Right renal pelvis (tissue), 4 donors: ENCODE measurements around the gene PNMA8B. TPM values are rescaled to one million over a fixed set of nuclear protein-coding genes. Genes with fewer than 3 reads are reported as not detected.
"Not testable (repeated sequence)": the region's sequence is repeated elsewhere in the genome, so short reads cannot be mapped to it uniquely, and the experiment has no call there.

ENCODE experiments used
- DNase-seq, 4 donors: peaks; one replicate each; pipeline ENCODE4 v3.0.0-alpha.2; 2013; ENCODE audit warnings: low read depth in 4 of 4, low spot score in 3 of 4, missing footprints in 1 of 4
- polyA plus RNA-seq, 4 donors: library from polyadenylated mRNA; unstranded; fragments of 120-200 nt; gene quantifications; one replicate each; pipeline ENCODE4 v1.2.1, GENCODE V29; 2013; ENCODE audit not compliant: insufficient read length in 4 of 4

Gene PNMA8B
- 1 to 10 TPM; 4.0 to 5.1 (median 4.8) TPM for polyA plus RNA-seq

DNA sequence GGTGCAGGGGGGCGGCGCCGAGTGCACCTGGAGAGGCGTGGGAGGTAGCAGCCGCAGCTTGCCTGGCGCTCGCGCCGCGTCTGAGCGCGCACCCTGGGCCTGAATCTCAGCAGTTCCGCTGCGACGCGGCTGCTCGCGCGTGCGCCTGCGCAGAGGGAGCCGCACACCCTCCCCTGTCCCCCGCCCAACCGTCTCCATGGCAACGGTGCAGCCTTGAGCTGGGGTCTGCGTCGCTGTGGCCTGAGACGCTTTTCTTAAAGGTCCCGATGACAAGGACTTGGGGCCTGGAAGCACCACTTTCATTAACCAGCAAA lies at the start of gene PNMA8B:
Gene PNMA8B (minus strand): TSS at position 82 of the 314 bp plus-strand sequence. CDS start 402 bp downstream, outside the sequence.
- DNase-seq = peak; percentile 82 to 87 (median 86)

DNA sequence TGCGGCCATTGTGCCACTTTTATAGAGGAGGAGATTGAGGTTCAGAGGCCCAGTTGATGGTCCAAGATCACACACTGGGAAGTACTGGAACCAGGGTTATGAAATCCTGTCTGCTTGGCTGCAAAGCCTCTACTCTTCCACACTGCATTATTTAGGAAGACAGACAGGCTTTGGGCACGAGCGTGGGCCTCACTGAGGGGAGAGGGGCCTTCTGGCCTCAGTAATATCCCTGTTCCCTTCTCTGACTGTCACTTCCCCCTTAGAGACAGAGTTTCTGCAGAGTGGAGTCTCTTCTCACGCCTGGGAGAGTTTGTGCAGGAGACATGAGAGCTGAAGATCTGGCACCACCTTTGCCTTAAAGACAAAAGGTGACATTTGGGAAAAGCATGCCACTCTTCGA lies 49.0 kb upstream of the PNMA8B start:
- DNase-seq = no peak

- DNase-seq = peak; percentile 78 to 82 (median 78)
Measured at GRCh38 chr19:46542428-46543230, 47.0 kb upstream of the PNMA8B start.

- no peak for DNase-seq
Measured at GRCh38 chr19:46537136-46538097, 41.8 kb upstream of the PNMA8B start.

GRCh38 chr19:46536391-46536790 lies 40.7 kb upstream of the PNMA8B start:
- no peak for DNase-seq

GRCh38 chr19:46533621-46534081 lies 38.0 kb upstream of the PNMA8B start:
- no peak for DNase-seq

GRCh38 chr19:46533078-46533620 lies 37.5 kb upstream of the PNMA8B start:
- no peak for DNase-seq

GRCh38 chr19:46530636-46531035 lies 35.0 kb upstream of the PNMA8B start:
- DNase-seq = no peak

DNA sequence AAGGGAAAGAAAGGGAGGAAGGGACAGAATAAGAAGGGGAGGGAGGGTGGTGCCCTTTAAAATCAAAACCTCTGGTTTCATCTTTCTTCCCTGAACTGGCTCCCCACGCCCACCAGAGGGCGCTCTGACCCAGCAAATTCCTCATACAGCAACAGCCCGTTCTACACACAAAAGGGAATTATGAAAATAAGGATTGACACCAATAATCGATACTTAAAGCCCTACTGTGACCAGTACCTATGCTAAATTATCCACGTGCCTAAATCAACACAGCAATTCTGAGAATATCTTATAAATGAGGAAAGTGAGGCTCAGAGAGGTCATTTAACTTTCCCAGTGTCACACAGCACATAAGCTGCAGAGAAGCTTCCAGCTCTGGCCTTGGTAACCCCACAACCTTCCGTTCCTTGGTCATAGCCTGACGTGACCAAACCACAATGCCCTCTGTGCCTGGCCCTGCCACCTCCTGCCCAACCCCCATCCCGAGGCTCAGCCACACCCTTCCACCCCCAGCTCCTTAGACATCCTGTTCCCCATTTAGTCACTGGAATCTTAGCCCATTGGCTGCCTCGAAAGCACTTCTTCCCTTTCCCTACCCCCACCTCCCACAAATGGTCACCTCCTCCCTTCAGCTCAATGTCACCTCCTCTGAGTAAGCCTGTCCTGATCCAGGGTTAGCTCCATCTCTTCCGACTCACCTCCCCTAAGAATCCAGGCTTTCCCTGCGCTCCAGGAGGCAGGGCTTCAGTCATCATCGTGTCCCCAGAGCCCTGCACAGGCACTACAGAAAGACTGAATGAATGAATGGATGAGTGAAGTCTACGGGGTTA lies 34.2 kb upstream of the PNMA8B start:
- DNase-seq = peak in 2 of 4 donors; percentile 51 to 60

DNA sequence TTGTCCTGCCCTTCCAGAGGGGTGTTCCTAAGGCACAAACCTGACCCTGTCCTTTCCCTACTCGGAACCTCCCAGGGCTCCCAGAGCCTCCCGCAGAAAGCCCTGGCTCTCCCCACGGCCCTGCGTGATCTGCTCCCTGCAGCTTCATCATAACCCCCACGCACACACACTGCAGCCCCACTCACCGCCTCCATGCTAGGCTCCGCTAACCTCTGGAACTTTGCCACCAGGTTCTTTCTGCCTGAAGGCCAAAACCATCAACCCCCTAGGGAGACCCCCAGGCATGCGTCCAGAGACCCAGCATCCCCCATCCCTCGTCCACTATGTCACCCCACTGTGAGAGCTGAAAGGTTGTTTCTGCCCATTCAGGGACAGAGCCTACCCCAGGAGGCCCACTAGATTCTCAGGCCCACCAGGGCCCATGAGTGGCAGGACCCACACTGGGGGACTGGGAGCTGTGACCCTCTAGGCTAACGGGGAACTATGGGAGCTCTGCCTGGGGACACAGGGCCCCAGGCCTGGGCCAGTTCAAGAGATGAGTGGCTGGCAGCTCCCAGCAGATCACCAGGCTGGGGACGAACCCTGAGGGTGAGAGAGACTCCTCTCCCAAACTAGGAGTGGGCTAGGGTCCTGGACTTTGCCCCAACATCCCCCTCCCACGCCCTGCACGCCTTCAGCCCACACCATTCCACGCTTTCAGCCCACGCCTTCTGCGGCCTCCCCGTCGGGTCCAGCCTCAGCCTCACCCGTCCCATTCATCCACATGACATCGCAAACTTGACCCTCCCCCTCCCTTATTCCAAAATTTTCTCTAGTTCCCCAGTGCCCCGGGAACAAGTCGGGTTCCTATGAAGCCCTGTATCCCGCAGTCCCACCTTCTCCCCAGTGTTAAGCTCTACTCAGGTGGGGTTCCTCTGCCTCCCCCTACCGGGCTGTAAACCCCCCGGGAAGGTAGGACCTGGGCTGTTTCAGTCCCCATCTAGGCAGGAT lies 33.2 kb upstream of the PNMA8B start:
- no peak for DNase-seq

DNA sequence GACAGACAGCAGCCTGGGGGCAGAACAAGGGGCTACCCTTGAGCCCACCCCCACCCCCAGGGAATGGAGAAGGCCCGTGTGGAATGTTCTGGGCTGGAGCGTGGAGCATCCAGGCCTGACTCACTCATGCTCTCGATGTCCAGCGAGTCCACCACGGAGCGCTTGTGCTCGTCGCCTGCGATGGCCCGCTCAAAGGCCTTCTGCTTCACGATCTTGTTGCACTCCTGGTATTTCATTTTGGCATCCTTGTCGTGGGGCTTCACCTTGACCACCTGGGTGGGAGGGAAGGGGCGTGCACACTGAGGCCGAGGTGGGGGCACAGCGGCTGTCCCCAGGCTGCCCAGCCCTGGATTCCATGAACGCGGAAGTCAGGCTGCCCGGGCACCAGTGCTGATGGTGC lies 31.1 kb upstream of the PNMA8B start:
- DNase-seq = not testable (repeated sequence)

- no peak for DNase-seq
Measured at GRCh38 chr19:46524308-46524707, 28.6 kb upstream of the PNMA8B start.

DNA sequence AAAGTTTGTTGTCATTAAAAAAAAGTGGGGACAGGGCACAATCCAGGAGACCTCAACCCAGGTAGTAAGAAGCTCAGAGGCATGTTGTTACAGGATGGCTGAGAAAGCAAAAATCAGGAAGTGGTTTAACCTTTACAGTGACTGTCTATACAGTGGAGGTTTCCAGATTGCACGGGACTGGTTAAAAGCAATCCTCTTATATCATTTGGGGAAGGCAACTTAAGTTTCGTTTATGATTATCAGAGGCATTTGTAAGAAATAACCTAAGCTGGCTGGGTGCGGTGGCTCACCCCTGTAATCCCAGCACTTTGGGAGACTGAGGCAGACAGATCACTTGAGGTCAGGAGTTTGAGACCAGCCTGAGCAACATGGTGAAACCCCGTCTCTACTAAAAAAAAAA lies 27.3 kb upstream of the PNMA8B start:
- DNase-seq = not testable (repeated sequence)

- DNase-seq = no peak
Measured at GRCh38 chr19:46521241-46521868, 25.7 kb upstream of the PNMA8B start.

DNA sequence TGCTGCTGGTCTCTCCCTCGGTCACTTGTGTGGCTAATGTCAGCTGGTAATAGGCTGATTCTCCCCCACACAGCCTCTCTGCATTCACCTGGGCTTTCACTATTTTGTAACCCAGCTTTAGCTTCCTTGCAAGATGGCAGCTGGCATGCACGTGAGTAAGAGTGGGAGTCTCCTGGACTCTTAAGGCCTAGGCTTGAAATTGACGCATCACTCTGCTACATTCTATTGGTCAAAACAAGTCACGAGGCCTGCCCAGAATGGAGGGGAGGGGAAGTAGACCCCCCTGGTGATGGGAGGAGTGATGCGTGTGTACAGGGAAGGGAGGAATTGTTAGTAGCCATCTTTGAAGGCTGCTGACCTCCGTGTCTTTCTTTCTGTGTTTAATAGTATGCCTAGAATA lies 24.9 kb upstream of the PNMA8B start:
- no peak for DNase-seq

GRCh38 chr19:46517471-46517870 lies 21.8 kb upstream of the PNMA8B start:
- DNase-seq = no peak

- no peak for DNase-seq
Measured at GRCh38 chr19:46515879-46516350, 20.2 kb upstream of the PNMA8B start.

GRCh38 chr19:46515290-46515609 lies 19.6 kb upstream of the PNMA8B start:
- DNase-seq = no peak
